ENCODE measurements around the gene SCGN. TPM values are rescaled to one million over a fixed set of nuclear protein-coding genes. Genes with fewer than 3 reads are reported as not detected.

SCGN gene
- total RNA-seq, 1 experiment from 2014 or later: not detected

DNA sequence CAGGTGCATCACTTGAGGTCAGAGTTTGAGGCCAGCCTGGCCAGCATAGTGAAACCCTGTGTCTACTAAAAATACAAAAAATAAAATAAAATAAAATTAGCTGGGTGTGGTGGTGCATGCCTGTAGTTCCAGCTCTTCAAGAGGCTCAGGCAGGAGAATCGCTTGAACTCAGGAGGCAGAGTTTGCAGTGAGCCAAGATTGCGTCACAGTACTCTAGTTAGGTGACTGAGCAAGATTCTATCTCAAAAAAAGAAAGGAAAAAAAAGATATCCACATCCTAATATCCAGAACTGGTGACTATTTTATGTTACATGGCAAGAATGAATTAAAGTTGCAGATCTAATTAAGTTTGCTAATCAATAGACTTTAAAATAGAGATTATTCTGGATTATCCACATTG, 32.5 kb downstream of the SCGN start:
- Histone ChIP-seq H3K4me3 (ENCODE audit: low read depth in 2 of 2, low read length in 2 of 2) (no peak overlapping the region), H3K36me3 (ENCODE audit: control insufficient read depth, insufficient read depth, low read length) (no peaks in the 10 kb centered on the region), H3K27ac (ENCODE audit: low read length) (no peak overlapping the region), H3K27me3 (ENCODE audit: control insufficient read depth, insufficient read depth, low read length) (peaks cover 2% of the 10 kb centered on the region; the same call in 1 of the 2 replicates), H3K4me1 (ENCODE audit: control insufficient read depth, insufficient read depth, low read length) (no peaks in the 10 kb centered on the region), H3K9me3 (ENCODE audit: control insufficient read depth, insufficient read depth, low read depth, low read length) (no peaks in the 10 kb centered on the region)
- TF ChIP-seq, protein P1, sequence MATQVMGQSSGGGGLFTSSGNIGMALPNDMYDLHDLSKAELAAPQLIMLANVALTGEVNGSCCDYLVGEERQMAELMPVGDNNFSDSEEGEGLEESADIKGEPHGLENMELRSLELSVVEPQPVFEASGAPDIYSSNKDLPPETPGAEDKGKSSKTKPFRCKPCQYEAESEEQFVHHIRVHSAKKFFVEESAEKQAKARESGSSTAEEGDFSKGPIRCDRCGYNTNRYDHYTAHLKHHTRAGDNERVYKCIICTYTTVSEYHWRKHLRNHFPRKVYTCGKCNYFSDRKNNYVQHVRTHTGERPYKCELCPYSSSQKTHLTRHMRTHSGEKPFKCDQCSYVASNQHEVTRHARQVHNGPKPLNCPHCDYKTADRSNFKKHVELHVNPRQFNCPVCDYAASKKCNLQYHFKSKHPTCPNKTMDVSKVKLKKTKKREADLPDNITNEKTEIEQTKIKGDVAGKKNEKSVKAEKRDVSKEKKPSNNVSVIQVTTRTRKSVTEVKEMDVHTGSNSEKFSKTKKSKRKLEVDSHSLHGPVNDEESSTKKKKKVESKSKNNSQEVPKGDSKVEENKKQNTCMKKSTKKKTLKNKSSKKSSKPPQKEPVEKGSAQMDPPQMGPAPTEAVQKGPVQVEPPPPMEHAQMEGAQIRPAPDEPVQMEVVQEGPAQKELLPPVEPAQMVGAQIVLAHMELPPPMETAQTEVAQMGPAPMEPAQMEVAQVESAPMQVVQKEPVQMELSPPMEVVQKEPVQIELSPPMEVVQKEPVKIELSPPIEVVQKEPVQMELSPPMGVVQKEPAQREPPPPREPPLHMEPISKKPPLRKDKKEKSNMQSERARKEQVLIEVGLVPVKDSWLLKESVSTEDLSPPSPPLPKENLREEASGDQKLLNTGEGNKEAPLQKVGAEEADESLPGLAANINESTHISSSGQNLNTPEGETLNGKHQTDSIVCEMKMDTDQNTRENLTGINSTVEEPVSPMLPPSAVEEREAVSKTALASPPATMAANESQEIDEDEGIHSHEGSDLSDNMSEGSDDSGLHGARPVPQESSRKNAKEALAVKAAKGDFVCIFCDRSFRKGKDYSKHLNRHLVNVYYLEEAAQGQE (IDR thresholded peaks at IDR 0.05; ENCODE audit: insufficient read depth in 1 of 2, low read depth in 2 of 2, low read length in 1 of 2): no peak
- no peak for TF ChIP-seq SIN3A (IDR thresholded peaks at IDR 0.05; ENCODE audit: borderline replicate concordance, insufficient read depth, low read depth, low read length)
- TF ChIP-seq POLR2AphosphoS5 (IDR thresholded peaks at IDR 0.05; ENCODE audit: low read depth, low read length): no peak
- TF ChIP-seq, protein P2, sequence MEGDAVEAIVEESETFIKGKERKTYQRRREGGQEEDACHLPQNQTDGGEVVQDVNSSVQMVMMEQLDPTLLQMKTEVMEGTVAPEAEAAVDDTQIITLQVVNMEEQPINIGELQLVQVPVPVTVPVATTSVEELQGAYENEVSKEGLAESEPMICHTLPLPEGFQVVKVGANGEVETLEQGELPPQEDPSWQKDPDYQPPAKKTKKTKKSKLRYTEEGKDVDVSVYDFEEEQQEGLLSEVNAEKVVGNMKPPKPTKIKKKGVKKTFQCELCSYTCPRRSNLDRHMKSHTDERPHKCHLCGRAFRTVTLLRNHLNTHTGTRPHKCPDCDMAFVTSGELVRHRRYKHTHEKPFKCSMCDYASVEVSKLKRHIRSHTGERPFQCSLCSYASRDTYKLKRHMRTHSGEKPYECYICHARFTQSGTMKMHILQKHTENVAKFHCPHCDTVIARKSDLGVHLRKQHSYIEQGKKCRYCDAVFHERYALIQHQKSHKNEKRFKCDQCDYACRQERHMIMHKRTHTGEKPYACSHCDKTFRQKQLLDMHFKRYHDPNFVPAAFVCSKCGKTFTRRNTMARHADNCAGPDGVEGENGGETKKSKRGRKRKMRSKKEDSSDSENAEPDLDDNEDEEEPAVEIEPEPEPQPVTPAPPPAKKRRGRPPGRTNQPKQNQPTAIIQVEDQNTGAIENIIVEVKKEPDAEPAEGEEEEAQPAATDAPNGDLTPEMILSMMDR (IDR thresholded peaks at IDR 0.05): no peak
- TF ChIP-seq TCF7L2 (IDR thresholded peaks at IDR 0.05; ENCODE audit: low read depth, low read length): no peak
- ATAC-seq (no peak), DNase-seq (ENCODE audit: low read depth, low spot score) (no peak)
- ChIA-PET POLR2A (no interaction called here), CTCF (no interaction called here)
- intact Hi-C loops (cut with micrococcal nuclease; ENCODE audit: unreplicated experiment): no loop called here
- BruUV-seq (replicated peaks): no TSS peak
- in situ Hi-C loops (cut with HindIII; ENCODE audit: low pct_unique_long_range_greater_than_20kb, low sequenced_read_pairs): no loop called here

DNA sequence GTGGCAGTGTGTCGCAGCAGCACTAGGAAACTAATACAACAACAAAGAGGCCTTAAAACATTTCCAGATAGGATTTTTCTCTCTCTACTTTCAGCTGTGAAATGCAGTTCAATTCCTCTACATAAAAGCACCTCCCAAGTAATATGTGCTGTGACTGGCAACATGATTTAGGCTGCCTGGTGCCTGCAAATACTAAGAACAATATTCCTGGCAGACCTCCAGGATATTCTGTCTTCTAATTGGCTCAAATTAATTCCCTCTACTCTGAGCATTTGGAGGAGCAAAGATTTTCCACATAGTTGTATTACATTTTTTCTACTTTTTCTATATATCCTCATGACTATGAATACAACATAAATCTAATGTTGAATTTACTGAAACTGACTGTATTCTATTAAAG, 33.2 kb downstream of the SCGN start:
- H3K27me3 ChIP-seq (ENCODE audit: control insufficient read depth, insufficient read depth, low read length): peaks cover 4% of the 10 kb centered on the region; the same call in 1 of the 2 replicates
- ATAC-seq: no peak
- DNase-seq (ENCODE audit: low read depth, low spot score): no peak
- CTCF ChIA-PET: no interaction called here
- TF ChIP-seq, protein P1 (IDR thresholded peaks at IDR 0.05; ENCODE audit: insufficient read depth in 1 of 2, low read depth in 2 of 2, low read length in 1 of 2): no peak
- TF ChIP-seq TCF7L2 (IDR thresholded peaks at IDR 0.05; ENCODE audit: low read depth, low read length): no peak
- TF ChIP-seq, protein P2 (IDR thresholded peaks at IDR 0.05): no peak
- TF ChIP-seq SIN3A (IDR thresholded peaks at IDR 0.05; ENCODE audit: borderline replicate concordance, insufficient read depth, low read depth, low read length): no peak
- no peak for TF ChIP-seq POLR2AphosphoS5 (IDR thresholded peaks at IDR 0.05; ENCODE audit: low read depth, low read length)
- BruUV-seq (replicated peaks): no TSS peak
- H3K4me1 ChIP-seq (ENCODE audit: control insufficient read depth, insufficient read depth, low read length): no peaks in the 10 kb centered on the region
- in situ Hi-C loops (cut with HindIII; ENCODE audit: low pct_unique_long_range_greater_than_20kb, low sequenced_read_pairs): no loop called here
- H3K4me3 ChIP-seq (ENCODE audit: low read depth in 2 of 2, low read length in 2 of 2): no peak overlapping the region
- H3K27ac ChIP-seq (ENCODE audit: low read length): no peak overlapping the region
- intact Hi-C loops (cut with micrococcal nuclease; ENCODE audit: unreplicated experiment): no loop called here
- no peaks in the 10 kb centered on the region for H3K9me3 ChIP-seq (ENCODE audit: control insufficient read depth, insufficient read depth, low read depth, low read length)
- POLR2A ChIA-PET: no interaction called here
- no peaks in the 10 kb centered on the region for H3K36me3 ChIP-seq (ENCODE audit: control insufficient read depth, insufficient read depth, low read length)
